LNCAP (cell line): ENCODE data around the gene USP10.
A peak's percentile ranks its signal among the peaks of the same experiment; 100 is the strongest.

Experiments used
- TF ChIP-seq, protein P1 (sequence below): fragments of 450-650 bp; IDR thresholded peaks from 2 replicates; pipeline ENCODE4 v1.5.1; 2017; ENCODE audit warnings: mild to moderate bottlenecking

The USP10 gene

DNA sequence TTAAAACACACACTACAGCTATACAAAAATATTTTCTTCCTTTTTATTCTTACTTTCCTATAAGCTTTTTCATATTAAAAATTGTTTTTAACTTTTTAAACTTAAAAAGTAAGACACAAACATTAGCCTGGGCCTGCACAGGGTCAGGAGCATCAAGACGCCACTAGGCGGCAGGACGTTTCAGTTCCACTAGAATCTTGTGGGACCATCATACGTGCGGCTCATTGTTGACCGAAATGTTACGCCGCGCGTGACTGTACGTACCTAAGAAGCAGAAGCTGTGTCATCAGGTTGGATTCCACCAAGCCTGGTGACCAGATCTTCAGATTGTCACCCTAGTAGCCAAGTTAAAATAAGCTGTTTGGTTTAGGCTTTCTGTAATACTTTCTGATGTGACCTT lies 47.1 kb downstream of the USP10 start:
- TF ChIP-seq, protein P1, sequence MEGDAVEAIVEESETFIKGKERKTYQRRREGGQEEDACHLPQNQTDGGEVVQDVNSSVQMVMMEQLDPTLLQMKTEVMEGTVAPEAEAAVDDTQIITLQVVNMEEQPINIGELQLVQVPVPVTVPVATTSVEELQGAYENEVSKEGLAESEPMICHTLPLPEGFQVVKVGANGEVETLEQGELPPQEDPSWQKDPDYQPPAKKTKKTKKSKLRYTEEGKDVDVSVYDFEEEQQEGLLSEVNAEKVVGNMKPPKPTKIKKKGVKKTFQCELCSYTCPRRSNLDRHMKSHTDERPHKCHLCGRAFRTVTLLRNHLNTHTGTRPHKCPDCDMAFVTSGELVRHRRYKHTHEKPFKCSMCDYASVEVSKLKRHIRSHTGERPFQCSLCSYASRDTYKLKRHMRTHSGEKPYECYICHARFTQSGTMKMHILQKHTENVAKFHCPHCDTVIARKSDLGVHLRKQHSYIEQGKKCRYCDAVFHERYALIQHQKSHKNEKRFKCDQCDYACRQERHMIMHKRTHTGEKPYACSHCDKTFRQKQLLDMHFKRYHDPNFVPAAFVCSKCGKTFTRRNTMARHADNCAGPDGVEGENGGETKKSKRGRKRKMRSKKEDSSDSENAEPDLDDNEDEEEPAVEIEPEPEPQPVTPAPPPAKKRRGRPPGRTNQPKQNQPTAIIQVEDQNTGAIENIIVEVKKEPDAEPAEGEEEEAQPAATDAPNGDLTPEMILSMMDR: peak; percentile 35; the same call in 1 of the 2 replicates

DNA sequence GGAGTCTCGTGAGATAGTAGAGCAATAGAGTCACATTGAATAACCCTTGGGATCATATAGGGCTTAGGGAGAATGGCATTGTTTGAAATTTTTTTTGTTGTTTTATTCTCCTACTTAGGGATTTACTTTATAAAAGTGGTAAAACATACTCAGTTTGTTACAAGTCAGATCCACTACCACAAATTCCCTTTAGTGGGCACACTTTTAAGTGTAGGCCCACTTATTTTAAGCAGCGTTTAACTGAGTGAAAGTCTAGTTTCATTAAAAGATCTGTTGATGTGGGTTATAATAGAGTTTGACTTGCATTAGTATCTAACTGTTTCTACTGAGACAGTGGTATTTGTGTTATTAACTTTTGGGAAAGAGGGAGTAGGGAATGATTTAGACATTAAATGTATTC lies 49.3 kb downstream of the USP10 start:
- TF ChIP-seq, protein P1: peak; percentile 28; the same call in 1 of the 2 replicates

DNA sequence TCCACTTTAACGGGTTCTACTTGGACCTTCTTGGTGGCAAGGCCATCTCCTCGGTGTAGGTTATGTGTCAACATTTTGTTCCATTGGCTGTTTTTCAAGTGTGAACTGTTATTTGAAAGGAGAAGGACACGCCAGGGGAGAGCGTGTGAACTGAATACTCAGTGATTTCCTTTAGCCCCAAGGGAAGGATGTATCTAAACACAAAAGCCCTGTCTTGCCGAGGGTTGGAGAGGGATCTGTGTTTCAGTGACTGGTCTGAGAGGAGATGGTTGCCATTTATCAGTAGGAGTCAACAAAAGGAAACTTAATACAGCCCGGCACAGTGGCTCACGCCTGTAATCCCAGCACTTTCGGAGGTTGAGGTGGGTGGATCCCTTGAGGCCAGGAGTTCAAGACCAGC lies 50.0 kb downstream of the USP10 start:
- TF ChIP-seq, protein P1: no peak

DNA sequence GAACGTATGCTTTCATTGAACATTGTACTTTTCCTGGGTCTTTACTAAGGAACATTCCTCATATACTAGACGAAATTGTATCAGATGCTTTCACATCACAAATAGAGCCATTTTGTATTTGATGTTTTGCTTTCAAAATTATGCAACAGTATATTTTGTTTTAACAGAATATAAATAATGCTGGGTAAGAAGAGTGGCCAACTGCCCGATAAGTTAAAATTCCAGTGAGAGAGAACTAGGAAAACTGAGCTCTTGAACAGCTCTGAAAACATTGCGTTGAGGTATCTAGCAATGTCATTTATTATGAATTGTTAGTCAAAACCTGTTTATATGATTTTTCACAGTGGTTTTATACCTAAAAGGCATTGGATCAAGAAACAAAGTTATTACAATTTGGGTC lies 50.8 kb downstream of the USP10 start:
- TF ChIP-seq, protein P1: no peak

DNA sequence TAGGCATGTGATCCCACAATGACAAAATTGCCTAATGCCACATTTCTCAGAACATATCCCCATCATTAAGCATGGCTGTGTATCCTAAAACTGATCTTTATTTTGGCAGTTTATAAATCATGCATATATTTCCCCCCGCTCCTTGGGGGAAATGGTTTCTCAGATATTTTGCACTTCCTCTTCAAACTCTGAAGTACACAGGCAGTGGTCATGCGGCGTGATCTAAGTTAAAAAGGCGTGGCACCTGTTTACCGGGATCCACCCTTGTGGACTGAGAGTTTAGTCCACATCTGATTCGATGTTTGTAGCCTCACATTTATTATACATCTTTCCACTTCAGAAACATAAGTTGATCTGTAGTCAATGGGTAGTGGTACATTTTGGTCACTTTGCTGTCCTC lies 51.4 kb downstream of the USP10 start:
- TF ChIP-seq, protein P1: no peak

DNA sequence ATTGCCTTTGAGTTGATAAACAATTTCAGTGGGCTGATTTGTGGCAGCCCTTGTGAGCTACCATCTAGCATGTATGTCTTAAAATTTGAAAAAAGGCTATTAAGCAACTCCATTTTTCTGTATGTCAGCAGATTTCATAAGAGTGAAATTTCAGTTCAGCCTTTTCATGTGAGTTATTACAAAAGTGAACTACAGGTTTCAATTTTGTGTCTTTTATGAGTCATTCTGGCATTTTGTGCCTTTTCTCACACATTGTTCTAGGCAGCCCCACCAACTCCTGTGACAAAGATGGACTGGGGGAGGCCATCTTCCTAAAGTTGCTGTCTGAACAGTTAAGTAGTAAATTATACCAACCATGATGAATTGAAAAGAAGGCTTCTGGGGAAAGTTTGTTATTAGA lies 52.1 kb downstream of the USP10 start:
- TF ChIP-seq, protein P1: no peak

DNA sequence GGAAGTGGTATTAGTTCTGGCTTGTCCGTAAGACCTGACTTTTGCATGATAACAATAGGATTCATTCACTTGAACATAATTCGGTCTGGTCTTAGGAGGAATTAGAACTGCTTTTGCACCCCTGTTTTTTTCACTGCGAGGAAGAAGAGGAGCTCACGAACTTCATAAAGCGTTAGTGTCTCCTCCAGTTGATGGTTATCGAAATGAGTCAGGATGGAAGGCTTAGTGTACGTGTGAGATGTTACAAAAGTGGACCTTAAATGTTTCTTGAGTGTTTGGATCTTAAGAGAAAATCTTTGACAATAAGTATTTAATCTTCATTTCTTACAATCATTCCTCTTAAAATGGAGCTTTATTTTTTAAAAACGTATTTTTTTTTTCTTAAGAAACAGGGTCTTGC lies 52.8 kb downstream of the USP10 start:
- TF ChIP-seq, protein P1: no peak
